ENCODE results near the gene DRG2.

The DRG2 gene, protein sequence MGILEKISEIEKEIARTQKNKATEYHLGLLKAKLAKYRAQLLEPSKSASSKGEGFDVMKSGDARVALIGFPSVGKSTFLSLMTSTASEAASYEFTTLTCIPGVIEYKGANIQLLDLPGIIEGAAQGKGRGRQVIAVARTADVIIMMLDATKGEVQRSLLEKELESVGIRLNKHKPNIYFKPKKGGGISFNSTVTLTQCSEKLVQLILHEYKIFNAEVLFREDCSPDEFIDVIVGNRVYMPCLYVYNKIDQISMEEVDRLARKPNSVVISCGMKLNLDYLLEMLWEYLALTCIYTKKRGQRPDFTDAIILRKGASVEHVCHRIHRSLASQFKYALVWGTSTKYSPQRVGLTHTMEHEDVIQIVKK

GRCh38 chr17:18087610-18088491 is at the start of gene DRG2:
Gene DRG2, plus strand, starts transcription at chr17:18087948. Its CDS starts 76 bp downstream, at chr17:18088024.
- DNase-seq (ENCODE audit: low read depth in 2 of 2), result peak; percentile 76

- no peak for DNase-seq (ENCODE audit: low read depth in 2 of 2)
These were observed 49.4 kb upstream of the DRG2 start for GRCh38 chr17:18038149-18038850.

DNA sequence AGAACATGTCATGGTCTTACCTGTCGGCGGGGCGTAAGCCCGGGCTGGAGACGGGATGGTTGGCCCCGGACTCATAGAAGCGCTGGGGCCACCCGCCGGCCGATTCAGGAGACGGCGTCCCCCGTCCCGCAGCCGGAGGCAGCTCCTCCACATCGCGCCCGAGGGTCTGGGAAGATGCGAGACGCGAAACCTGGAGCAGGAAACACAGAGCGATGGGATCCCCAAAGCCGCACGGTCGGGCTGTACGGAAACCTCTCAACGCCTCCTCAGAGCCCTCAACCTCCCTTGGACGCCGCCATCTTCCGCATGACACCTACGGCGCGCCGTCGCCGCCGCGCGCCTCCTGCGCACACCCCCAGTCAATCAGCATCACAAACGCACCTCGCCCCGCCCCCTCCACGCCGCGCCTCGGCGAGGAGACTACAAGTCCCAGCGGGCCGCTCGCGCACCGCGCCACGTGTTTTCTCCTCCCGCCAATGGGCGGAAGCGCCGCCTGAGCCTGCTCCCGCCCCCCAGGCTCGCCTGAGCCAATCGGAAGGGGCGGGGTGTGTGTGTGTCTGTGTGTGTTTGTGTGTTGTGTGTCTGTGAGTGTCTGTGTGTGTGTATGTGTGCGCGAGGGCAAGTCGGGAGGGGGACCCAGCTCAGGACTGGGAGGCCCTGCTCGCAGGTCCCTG is 48.8 kb upstream of the DRG2 start, which contains the start of the genes ATPAF2 and GID4:
ATPAF2 (minus strand) TSS at position 308 of the 674 bp plus-strand sequence; CDS start at position 153, 155 bp downstream.
GID4 (plus strand) TSS at position 548 of the 674 bp plus-strand sequence; CDS start at position 605, 57 bp downstream.
- peak; percentile 96 to 98 for DNase-seq (ENCODE audit: low read depth in 2 of 2)

- no peak for DNase-seq (ENCODE audit: low read depth in 2 of 2)
These were observed 48.0 kb upstream of the DRG2 start for GRCh38 chr17:18039535-18040260.

GRCh38 chr17:18040261-18040858 is 47.4 kb upstream of the DRG2 start:
- DNase-seq (ENCODE audit: low read depth in 2 of 2), result no peak

DNA sequence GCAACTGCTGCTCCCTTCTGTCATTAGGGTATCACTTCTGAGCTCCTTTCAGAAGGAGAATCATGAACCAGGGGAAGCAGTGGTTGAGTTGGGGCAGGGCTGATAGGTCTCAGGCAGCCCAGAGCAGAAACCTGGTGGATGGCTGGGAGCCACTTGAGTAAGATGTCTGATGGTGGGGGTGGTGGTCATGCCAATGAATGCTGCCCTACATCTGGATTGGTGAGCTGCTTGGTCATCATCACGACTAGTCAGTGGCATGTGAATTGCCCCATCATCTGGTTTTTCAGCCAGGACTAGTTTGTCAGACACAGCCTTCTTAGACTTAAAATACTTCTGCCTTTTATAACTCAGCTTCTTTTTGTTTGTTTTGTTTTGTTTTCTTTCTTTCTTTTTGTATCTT is 46.0 kb upstream of the DRG2 start:
- no peak for DNase-seq (ENCODE audit: low read depth in 2 of 2)

DNA sequence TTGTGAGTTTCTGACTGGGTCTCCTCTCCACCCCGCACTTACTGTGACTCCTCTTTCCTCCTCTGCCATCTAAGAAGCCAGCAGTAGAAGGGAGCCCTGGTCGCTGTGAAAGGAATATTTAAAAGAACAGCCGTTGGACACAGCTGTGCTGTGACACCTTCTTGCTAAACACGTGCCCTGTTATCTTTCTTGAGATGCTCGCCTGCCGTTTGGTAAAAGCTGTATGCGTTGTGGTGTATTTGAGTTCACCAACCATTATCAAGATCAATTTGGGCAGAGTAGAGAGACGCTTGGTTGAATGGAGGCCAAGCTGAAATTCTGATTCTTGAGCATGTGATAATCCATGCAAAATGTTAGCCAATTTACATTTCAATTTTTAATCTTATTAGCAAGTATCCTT is 44.8 kb upstream of the DRG2 start:
- no peak for DNase-seq (ENCODE audit: low read depth in 2 of 2)

GRCh38 chr17:18043491-18043890 is 44.3 kb upstream of the DRG2 start:
- DNase-seq (ENCODE audit: low read depth in 2 of 2), result no peak

DNA sequence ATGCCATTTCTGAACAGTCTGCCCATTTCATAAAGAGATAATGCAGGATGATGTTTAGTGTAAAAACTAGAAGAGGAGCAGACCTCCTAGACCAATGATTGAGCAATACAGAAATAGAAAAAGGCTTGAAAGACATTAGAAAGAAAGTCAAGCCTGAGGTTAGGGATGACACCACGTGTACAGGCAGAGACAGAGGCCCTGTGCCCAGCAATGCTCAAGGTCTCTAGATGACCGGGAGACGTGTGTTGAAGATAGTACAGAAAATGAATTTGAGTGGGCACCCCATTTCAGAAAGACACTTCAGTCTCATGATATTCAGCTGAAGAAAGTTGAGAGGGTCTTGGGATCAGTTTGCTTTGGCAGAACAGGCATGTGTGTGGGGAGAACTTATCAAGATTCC is 43.1 kb upstream of the DRG2 start:
- DNase-seq (ENCODE audit: low read depth in 2 of 2), result no peak

DNA sequence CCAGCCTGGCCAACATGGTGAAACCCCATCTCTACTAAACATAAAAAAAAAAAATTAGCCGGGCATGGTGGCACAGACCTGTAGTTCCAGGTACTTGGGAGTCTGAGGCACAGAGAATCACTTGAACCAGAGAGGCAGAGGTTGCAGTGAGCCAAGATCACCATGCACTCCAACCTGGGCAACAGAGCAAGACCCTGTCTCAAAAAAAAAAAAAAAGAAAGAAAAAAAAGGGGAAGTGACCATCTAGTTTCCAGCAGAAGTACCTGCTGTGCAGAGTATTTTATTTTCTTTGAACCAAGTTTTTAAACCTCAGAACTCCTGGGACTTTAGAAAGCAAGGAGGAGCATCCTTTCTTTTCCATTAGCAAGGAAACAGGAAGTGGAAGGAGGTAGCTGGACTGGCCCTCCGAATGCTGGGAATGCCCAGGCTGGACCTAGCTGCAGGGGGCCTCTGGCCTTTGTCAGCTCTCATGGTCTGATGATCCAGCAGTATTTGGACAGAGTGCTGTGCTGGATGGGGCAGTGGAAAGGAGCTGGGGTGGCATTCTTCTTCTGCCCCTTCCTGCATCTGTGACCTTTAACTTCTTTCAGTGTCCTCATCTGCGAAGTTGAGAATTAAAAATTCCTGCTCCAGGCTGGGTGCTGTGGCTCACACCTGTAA is 41.9 kb upstream of the DRG2 start:
- DNase-seq (ENCODE audit: low read depth in 2 of 2), result no peak

DNA sequence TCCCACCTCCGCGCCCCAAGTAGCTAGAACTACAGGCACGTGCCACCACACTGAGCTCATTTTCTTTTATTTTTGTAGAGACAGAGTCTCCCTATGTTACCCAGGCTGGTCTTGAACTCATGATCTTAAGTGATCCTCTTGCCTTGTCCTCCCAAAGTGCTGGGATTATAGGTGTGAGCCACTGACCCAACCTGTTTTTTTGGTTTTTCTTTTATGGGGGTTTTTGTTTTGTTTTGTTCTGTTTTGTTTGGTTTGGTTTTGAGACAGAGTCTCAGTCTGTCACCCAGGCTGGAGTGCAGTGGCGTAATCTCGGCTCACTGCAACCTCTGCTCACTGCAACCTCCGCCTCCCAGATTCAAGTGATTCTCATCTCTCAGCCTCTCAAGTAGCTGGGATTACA is 32.2 kb upstream of the DRG2 start:
- no peak for DNase-seq (ENCODE audit: low read depth in 2 of 2)

- DNase-seq (ENCODE audit: low read depth in 2 of 2), result no peak
These were observed 31.5 kb upstream of the DRG2 start for GRCh38 chr17:18056214-18056613.

GRCh38 chr17:18059283-18059682 is 28.5 kb upstream of the DRG2 start:
- DNase-seq (ENCODE audit: low read depth in 2 of 2), result no peak

- no peak for DNase-seq (ENCODE audit: low read depth in 2 of 2)
These were observed 23.7 kb upstream of the DRG2 start for GRCh38 chr17:18064053-18064452.

GRCh38 chr17:18065546-18065945 is 22.2 kb upstream of the DRG2 start:
- DNase-seq (ENCODE audit: low read depth in 2 of 2), result no peak

GRCh38 chr17:18066866-18067265 is 20.9 kb upstream of the DRG2 start:
- no peak for DNase-seq (ENCODE audit: low read depth in 2 of 2)

- no peak for DNase-seq (ENCODE audit: low read depth in 2 of 2)
These were observed 18.6 kb upstream of the DRG2 start for GRCh38 chr17:18069101-18069500.

DNA sequence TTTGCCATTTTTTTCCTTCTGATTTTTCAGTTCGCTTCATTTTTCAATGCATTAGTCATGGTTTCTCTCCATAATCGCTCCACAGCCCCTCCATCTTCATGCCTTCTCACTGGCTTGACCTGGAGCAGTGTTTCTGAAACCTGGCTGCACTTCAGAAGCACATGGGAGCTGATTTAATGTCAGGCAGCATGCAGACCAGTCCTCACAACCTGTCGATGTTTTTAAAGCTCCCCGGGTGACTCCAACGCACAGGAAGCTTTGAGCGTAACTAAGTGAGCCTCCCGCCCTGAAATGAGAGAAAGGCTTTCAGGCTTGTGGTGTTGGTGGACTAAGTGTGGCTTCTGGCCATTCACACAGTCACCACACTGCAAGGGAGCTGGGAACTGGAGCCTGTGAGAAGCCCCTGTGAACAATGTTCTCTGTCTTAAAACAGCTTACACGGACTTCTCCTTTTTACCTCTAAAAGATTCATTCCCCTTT is 16.8 kb upstream of the DRG2 start:
- no peak for DNase-seq (ENCODE audit: low read depth in 2 of 2)

- no peak for DNase-seq (ENCODE audit: low read depth in 2 of 2)
These were observed 16.0 kb upstream of the DRG2 start for GRCh38 chr17:18071751-18072150.

Measured in fibroblast of skin of left biceps (primary cell).